ENCODE data around the gene FZR1. TPM values are rescaled to one million over a fixed set of nuclear protein-coding genes. Genes with fewer than 3 reads are reported as not detected.
A peak's percentile ranks its signal among the peaks of the same experiment; 100 is the strongest.
"Not testable (repeated sequence)": the region's sequence is repeated elsewhere in the genome, so short reads cannot be mapped to it uniquely, and the experiment has no call there.

The FZR1 gene
- total RNA-seq, 4 donors from 2014 or later, result 29.1 to 107 (median 35.3) TPM

DNA sequence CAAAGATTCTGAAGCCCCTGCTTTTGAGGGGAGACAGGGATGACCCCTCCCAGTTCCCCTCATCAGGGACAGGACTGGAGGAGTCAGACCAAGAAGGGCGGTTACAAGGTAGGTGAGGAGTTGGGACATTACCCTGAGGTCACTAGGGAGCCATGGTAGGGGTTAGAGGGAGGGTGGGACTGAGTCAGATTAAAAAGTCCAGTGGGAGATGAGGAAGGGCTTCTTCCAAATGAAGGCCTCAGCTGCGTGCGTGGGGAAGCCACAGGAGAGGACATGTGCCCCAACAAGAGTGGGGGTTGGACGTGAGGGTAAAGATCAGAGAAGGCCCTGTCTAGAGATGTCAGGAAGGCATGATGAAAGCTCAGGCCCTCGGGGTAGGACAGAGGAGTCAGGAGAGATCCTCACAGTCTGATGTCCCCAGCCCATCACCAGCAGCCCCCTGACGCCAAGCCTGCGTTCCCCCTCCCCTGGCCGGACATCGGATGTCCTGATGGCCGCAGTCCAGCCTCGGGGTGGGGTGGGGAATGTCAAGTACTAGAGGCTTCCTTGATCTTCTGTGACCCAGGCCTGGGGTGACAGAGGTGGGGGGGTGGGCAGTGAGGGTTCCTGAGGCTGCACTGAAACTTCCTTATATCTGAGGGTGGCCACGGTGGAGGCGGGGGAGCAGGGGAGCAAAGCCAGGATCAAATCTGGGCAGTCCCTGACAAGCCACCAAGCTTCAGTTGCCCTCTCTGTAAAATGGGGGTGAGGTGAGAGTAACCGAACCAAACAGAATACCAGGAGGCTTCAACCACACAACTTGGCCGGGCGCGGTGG, 57.8 kb downstream of the FZR1 start:
- no peaks in the 10 kb centered on the region for H3K27me3 ChIP-seq
- no peaks in the 10 kb centered on the region for H3K4me1 ChIP-seq
- H3K9me3 ChIP-seq, result no peaks in the 10 kb centered on the region
- DNase-seq, result no peak
- 83% methylated on average over 17 of the region's 17 CpGs; no CpG with 5 or more reads in 1 of the 2 donors for WGBS, 2 donors (ENCODE audit: low coverage in 1 of 2)
- in situ Hi-C loops (cut with MboI; ENCODE audit: low pct_ligation_motif_present in 1 of 4, low pct_unique_long_range_greater_than_20kb in 1 of 4, low sequenced_read_pairs in 3 of 4), result no loop called here
- no peaks in the 10 kb centered on the region for H3K36me3 ChIP-seq
- intact Hi-C loops (cut with DNase I; ENCODE audit: low total_unique reads), result no loop called here
- H3K27ac ChIP-seq, result no peak overlapping the region
- H3K4me3 ChIP-seq, result no peak overlapping the region
- no peak for TF ChIP-seq POLR2A (IDR thresholded peaks at IDR 0.05)
- TF ChIP-seq EP300 (IDR thresholded peaks at IDR 0.05; ENCODE audit: low read depth), result no peak
- no peak for TF ChIP-seq POLR2AphosphoS5 (IDR thresholded peaks at IDR 0.05)
- TF ChIP-seq, protein P1, sequence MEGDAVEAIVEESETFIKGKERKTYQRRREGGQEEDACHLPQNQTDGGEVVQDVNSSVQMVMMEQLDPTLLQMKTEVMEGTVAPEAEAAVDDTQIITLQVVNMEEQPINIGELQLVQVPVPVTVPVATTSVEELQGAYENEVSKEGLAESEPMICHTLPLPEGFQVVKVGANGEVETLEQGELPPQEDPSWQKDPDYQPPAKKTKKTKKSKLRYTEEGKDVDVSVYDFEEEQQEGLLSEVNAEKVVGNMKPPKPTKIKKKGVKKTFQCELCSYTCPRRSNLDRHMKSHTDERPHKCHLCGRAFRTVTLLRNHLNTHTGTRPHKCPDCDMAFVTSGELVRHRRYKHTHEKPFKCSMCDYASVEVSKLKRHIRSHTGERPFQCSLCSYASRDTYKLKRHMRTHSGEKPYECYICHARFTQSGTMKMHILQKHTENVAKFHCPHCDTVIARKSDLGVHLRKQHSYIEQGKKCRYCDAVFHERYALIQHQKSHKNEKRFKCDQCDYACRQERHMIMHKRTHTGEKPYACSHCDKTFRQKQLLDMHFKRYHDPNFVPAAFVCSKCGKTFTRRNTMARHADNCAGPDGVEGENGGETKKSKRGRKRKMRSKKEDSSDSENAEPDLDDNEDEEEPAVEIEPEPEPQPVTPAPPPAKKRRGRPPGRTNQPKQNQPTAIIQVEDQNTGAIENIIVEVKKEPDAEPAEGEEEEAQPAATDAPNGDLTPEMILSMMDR (IDR thresholded peaks at IDR 0.05), result no peak

DNA sequence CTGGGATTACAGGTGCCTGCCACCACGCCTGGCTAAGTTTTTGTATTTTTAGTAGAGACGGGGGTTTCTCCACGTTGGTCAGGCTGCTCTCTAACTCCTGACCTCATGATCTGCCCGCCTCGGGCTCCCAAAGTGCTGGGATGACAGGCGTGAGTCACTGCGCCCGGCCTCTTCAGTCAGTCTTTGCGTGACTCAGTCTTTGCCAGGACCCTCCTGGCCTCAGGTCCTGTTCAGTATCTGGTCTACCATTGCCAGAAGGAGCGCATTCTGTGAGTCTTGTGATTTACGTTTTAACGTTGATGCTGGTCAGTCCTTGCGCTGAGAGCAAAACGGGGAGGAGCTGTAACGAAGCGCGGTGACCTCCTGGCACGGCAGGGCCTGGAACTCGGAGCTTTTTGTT, 59.0 kb downstream of the FZR1 start:
- 83% methylated on average over 19 of the region's 19 CpGs; no CpG with 5 or more reads in 1 of the 2 donors for WGBS, 2 donors (ENCODE audit: low coverage in 1 of 2)
- TF ChIP-seq EP300 (IDR thresholded peaks at IDR 0.05; ENCODE audit: low read depth) (no peak), POLR2A (IDR thresholded peaks at IDR 0.05) (no peak), POLR2AphosphoS5 (IDR thresholded peaks at IDR 0.05) (no peak)
- TF ChIP-seq, protein P1 (IDR thresholded peaks at IDR 0.05), result no peak
- no peaks in the 10 kb centered on the region for H3K36me3 ChIP-seq
- H3K9me3 ChIP-seq, result no peaks in the 10 kb centered on the region
- no peak overlapping the region for H3K4me3 ChIP-seq
- intact Hi-C loops (cut with DNase I; ENCODE audit: low total_unique reads) (no loop called here), in situ Hi-C loops (cut with MboI; ENCODE audit: low pct_ligation_motif_present in 1 of 4, low pct_unique_long_range_greater_than_20kb in 1 of 4, low sequenced_read_pairs in 3 of 4) (no loop called here)
- H3K27ac ChIP-seq, result no peak overlapping the region
- peaks cover 0 to 2% (median under 1%) of the 10 kb centered on the region in 4 donors for H3K4me1 ChIP-seq
- H3K27me3 ChIP-seq, result no peaks in the 10 kb centered on the region
- DNase-seq, result no peak

DNA sequence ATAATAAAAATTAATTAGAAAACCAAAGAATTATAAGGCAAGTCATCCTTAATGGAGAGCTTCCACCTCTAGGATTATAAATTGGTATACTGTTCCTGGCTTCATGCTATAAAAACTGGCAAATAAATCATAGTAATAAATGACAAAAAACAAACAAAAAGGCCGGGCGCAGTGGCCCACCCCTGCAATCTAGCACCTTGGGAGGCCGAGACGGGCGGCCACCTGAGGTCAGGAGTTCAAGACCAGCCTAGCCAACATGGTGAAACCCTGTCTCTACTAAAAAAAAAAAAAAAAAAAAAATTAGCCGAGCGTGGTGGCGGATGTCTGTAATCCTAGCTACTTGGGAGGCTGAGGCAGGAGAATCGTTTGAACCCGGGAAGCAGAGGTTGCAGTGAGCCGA, 63.9 kb downstream of the FZR1 start:
- intact Hi-C loops (cut with DNase I; ENCODE audit: low total_unique reads); in situ Hi-C loops (cut with MboI; ENCODE audit: low pct_ligation_motif_present in 1 of 4, low pct_unique_long_range_greater_than_20kb in 1 of 4, low sequenced_read_pairs in 3 of 4); DNase-seq; H3K4me3 ChIP-seq; H3K36me3 ChIP-seq; H3K27me3 ChIP-seq; H3K9me3 ChIP-seq: not testable (repeated sequence)
- Histone ChIP-seq H3K27ac (peak overlapping the region in 1 of 4 donors; percentile 57), H3K4me1 (peaks cover 5 to 36% (median 28%) of the 10 kb centered on the region in 4 donors)
- 43 to 44% methylated on average over 8 to 11 of the region's 11 CpGs for WGBS, 2 donors (ENCODE audit: low coverage in 1 of 2)

DNA sequence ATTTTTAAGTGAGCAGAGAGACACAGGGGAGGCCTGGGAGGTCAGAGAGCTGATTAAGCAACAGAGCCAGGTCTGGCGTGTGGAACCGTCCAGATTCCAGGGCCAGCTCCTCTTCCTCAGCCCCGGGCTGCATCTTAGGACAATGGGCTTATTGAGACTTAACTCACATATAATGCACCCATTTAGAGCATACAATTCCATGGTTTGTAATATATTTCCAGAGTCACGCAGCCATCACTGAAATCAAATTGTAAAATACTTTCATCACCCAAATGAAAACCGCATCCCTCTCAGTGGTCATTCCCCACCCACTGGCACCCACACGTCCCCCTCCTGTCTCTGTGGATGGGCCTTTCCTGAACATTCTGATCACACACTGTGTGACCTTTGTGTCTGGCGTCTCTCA, 64.5 kb downstream of the FZR1 start:
- Histone ChIP-seq H3K4me3 (no peak overlapping the region), H3K4me1 (peaks cover 5 to 42% (median 32%) of the 10 kb centered on the region in 4 donors), H3K27me3 (no peaks in the 10 kb centered on the region), H3K36me3 (no peaks in the 10 kb centered on the region), H3K27ac (peak overlapping the region in 1 of 4 donors; percentile 57), H3K9me3 (no peaks in the 10 kb centered on the region)
- TF ChIP-seq POLR2AphosphoS5 (IDR thresholded peaks at IDR 0.05), result no peak
- no peak for TF ChIP-seq POLR2A (IDR thresholded peaks at IDR 0.05)
- TF ChIP-seq, protein P1 (IDR thresholded peaks at IDR 0.05), result no peak
- TF ChIP-seq EP300 (IDR thresholded peaks at IDR 0.05; ENCODE audit: low read depth), result no peak
- 45 to 46% methylated on average over 5 to 7 of the region's 7 CpGs for WGBS, 2 donors (ENCODE audit: low coverage in 1 of 2)
- DNase-seq, result no peak
- intact Hi-C loops (cut with DNase I; ENCODE audit: low total_unique reads), result no loop called here
- in situ Hi-C loops (cut with MboI; ENCODE audit: low pct_ligation_motif_present in 1 of 4, low pct_unique_long_range_greater_than_20kb in 1 of 4, low sequenced_read_pairs in 3 of 4), result no loop called here

All from transverse colon (tissue), 4 donors.